Measurements from ENCODE around the gene BCAS1. TPM values are rescaled to one million over a fixed set of nuclear protein-coding genes. Genes with fewer than 3 reads are reported as not detected.

Gene BCAS1
- polyA plus RNA-seq, 1 of the 3 experiments (the other 2 are of a cell fraction), result not detected

DNA sequence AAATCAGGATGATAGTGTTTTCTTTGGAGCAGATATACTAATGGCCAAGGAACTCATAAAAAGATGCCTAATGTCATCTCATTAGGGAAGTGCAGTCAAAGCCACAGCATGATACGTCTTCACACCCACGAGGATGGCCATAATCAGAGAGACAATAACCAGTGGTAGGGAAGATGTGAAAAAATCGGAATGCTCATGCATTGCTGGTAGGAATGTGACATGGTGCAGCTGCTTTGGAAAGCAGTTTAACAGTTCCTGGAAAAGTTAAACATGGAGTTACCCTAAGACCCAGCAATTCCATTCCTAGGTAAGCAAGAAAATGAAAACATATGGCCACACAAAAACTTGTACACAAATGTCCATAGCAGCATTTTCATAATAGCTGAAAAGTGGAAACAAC is 29.9 kb downstream of the BCAS1 start (continued):
- no peak for TF ChIP-seq FOSL2 (IDR thresholded peaks at IDR 0.05; ENCODE audit: borderline replicate concordance, low read depth)
- no peak for TF ChIP-seq CHD2 (IDR thresholded peaks at IDR 0.05; ENCODE audit: low read length, partially characterized antibody)
- no peak for TF ChIP-seq REST (IDR thresholded peaks at IDR 0.05; ENCODE audit: low read depth, low read length)
- TF ChIP-seq, protein P1, sequence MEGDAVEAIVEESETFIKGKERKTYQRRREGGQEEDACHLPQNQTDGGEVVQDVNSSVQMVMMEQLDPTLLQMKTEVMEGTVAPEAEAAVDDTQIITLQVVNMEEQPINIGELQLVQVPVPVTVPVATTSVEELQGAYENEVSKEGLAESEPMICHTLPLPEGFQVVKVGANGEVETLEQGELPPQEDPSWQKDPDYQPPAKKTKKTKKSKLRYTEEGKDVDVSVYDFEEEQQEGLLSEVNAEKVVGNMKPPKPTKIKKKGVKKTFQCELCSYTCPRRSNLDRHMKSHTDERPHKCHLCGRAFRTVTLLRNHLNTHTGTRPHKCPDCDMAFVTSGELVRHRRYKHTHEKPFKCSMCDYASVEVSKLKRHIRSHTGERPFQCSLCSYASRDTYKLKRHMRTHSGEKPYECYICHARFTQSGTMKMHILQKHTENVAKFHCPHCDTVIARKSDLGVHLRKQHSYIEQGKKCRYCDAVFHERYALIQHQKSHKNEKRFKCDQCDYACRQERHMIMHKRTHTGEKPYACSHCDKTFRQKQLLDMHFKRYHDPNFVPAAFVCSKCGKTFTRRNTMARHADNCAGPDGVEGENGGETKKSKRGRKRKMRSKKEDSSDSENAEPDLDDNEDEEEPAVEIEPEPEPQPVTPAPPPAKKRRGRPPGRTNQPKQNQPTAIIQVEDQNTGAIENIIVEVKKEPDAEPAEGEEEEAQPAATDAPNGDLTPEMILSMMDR (IDR thresholded peaks at IDR 0.05), result no peak
- TF ChIP-seq SIN3A (IDR thresholded peaks at IDR 0.05; ENCODE audit: borderline replicate concordance, low read depth, low read length), result no peak

GRCh38 chr20:54038961-54039360 is 31.4 kb downstream of the BCAS1 start:
- WGBS (ENCODE audit: low lambda C conversion rate), result 45% methylated on average over 5 of the region's 5 CpGs
- H3K9ac ChIP-seq, result no peak overlapping the region
- H3F3A ChIP-seq (replicated peaks; ENCODE audit: insufficient read depth), result no peaks in the 10 kb centered on the region
- no peaks in the 10 kb centered on the region for H3K36me3 ChIP-seq (replicated peaks in 1 of 2; ENCODE audit: control insufficient read depth in 1 of 2, insufficient read depth in 2 of 2, low read length in 1 of 2)
- no peaks in the 10 kb centered on the region for H3K9me2 ChIP-seq
- H3K4me3 ChIP-seq (ENCODE audit: low read depth in 2 of 2, low read length in 1 of 2), result no peak overlapping the region
- ChIA-PET CTCF (no interaction called here), POLR2A (no interaction called here)
- DNase-seq, result no peak
- no peaks in the 10 kb centered on the region for H3K27me3 ChIP-seq (ENCODE audit: insufficient read depth)
- TF ChIP-seq RAD21 (IDR thresholded peaks at IDR 0.05; ENCODE audit: low read length), result no peak
- no peak for TF ChIP-seq FOXM1 (IDR thresholded peaks at IDR 0.05; ENCODE audit: low read depth)
- no peaks in the 10 kb centered on the region for H4K20me1 ChIP-seq (ENCODE audit: insufficient read depth)
- no peak overlapping the region for H2AFZ ChIP-seq (ENCODE audit: low read depth)
- H3K79me2 ChIP-seq (ENCODE audit: insufficient read depth), result no peaks in the 10 kb centered on the region
- H3K4me2 ChIP-seq, result no peak overlapping the region
- no peaks in the 10 kb centered on the region; a peak in 1 of 4 replicates for H3K4me1 ChIP-seq (ENCODE audit: control insufficient read depth in 1 of 2, insufficient read depth in 2 of 2, low read depth in 1 of 2, low read length in 1 of 2)
- H3K9me3 ChIP-seq, result no peaks in the 10 kb centered on the region
- no peak overlapping the region for H3K27ac ChIP-seq (ENCODE audit: low read depth in 2 of 2, low read length in 1 of 2)

DNA sequence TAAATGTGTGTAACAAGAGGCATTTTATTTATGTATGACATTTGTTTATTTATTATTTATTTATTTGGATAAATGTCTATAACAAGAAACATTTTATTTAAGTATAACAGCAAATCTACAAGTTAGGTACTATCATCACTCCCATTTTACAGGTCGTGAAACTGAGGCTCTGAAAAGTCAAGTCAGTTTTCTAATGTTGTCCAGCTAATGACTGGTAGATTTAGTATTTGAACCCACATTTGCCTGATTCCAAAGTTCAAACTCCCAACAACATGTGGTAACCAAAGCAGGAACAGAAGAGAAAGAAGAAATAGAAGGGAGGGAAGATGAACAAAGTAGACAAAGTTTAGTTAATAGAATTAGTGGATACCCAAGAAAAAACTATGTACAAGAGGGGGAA is 32.9 kb downstream of the BCAS1 start:
- H3K9me3 ChIP-seq, result no peaks in the 10 kb centered on the region
- 17% methylated on average over 1 of the region's 1 CpG for WGBS (ENCODE audit: low lambda C conversion rate)
- H3F3A ChIP-seq (replicated peaks; ENCODE audit: insufficient read depth), result no peaks in the 10 kb centered on the region
- no peaks in the 10 kb centered on the region for H3K4me1 ChIP-seq (ENCODE audit: control insufficient read depth in 1 of 2, insufficient read depth in 2 of 2, low read depth in 1 of 2, low read length in 1 of 2)
- no peak for TF ChIP-seq SIN3A (IDR thresholded peaks at IDR 0.05; ENCODE audit: borderline replicate concordance, low read depth, low read length)
- TF ChIP-seq ELF1 (IDR thresholded peaks at IDR 0.05), result no peak
- H4K20me1 ChIP-seq (ENCODE audit: insufficient read depth), result no peaks in the 10 kb centered on the region
- H3K9me2 ChIP-seq, result no peaks in the 10 kb centered on the region
- no peak for DNase-seq
- no peak overlapping the region for H3K4me2 ChIP-seq
- ChIA-PET POLR2A (no interaction called here), CTCF (no interaction called here)
- no peak overlapping the region for H3K9ac ChIP-seq
- H2AFZ ChIP-seq (ENCODE audit: low read depth), result no peak overlapping the region
- H3K27ac ChIP-seq (ENCODE audit: low read depth in 2 of 2, low read length in 1 of 2), result no peak overlapping the region
- H3K79me2 ChIP-seq (ENCODE audit: insufficient read depth), result no peaks in the 10 kb centered on the region
- H3K4me3 ChIP-seq (ENCODE audit: low read depth in 2 of 2, low read length in 1 of 2), result no peak overlapping the region
- no peaks in the 10 kb centered on the region for H3K36me3 ChIP-seq (replicated peaks in 1 of 2; ENCODE audit: control insufficient read depth in 1 of 2, insufficient read depth in 2 of 2, low read length in 1 of 2)
- H3K27me3 ChIP-seq (ENCODE audit: insufficient read depth), result no peaks in the 10 kb centered on the region

Data from SK-N-SH (cell line).